Fibroblast of villous mesenchyme (primary cell): ENCODE results near the gene RHEB. TPM values are rescaled to one million over a fixed set of nuclear protein-coding genes. Genes with fewer than 3 reads are reported as not detected.

Source experiments
- DNase-seq: peaks from one replicate; pipeline ENCODE4 v3.0.0-alpha.2; 2010; ENCODE audit warnings: low read depth
- H3K4me3 ChIP-seq: 2 replicates; pipeline ENCODE4 v1.5.1; 2011; ENCODE audit warnings: low read depth, mild to moderate bottlenecking, low read length
- total RNA-seq: library from RNA; depleted of rRNA; stranded (reverse); fragments of >200 nt; gene quantifications from 2 replicates; pipeline ENCODE4 v1.2.3, GENCODE V29; 2012
- TF ChIP-seq, protein P1 (sequence below): IDR thresholded peaks from 2 replicates; pipeline ENCODE4 v1.5.1; 2012; ENCODE audit warnings: low read depth, mild to moderate bottlenecking, low read length; ENCODE audit not compliant: insufficient read depth

Gene RHEB
- total RNA-seq, 1 donor, result 79.5 TPM

GRCh38 chr7:151459726-151460473 lies 59.8 kb downstream of the RHEB start:
- peak; percentile 100 for DNase-seq
- peak overlapping the region; percentile 36 for H3K4me3 ChIP-seq
- TF ChIP-seq, protein P1, sequence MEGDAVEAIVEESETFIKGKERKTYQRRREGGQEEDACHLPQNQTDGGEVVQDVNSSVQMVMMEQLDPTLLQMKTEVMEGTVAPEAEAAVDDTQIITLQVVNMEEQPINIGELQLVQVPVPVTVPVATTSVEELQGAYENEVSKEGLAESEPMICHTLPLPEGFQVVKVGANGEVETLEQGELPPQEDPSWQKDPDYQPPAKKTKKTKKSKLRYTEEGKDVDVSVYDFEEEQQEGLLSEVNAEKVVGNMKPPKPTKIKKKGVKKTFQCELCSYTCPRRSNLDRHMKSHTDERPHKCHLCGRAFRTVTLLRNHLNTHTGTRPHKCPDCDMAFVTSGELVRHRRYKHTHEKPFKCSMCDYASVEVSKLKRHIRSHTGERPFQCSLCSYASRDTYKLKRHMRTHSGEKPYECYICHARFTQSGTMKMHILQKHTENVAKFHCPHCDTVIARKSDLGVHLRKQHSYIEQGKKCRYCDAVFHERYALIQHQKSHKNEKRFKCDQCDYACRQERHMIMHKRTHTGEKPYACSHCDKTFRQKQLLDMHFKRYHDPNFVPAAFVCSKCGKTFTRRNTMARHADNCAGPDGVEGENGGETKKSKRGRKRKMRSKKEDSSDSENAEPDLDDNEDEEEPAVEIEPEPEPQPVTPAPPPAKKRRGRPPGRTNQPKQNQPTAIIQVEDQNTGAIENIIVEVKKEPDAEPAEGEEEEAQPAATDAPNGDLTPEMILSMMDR, result peak; percentile 53

DNA sequence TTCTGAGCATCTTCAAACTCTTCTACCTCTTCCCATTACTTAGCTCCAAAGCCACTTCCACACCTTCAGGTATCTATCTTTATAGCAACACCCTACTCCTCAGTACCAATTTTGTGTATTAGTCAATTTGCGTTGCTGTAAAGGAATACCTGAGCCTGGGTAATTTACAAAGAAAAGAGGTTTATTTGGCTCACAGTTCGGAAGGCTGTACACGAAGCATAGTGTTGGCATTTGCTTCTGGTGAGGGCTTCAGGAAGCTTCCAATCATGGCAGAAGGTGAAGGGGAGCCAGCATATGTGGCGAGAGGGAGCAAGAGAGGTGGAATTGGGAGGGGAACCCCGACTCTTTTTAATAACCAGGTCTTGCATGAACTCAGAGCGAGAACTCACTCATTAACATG lies 62.2 kb downstream of the RHEB start:
- TF ChIP-seq, protein P1, result no peak
- no peak overlapping the region for H3K4me3 ChIP-seq
- no peak for DNase-seq

GRCh38 chr7:151456782-151457181 lies 62.9 kb downstream of the RHEB start:
- TF ChIP-seq, protein P1, result no peak
- H3K4me3 ChIP-seq, result no peak overlapping the region
- DNase-seq, result no peak

GRCh38 chr7:151456276-151456675 lies 63.4 kb downstream of the RHEB start:
- DNase-seq, result no peak
- TF ChIP-seq, protein P1, result no peak
- no peak overlapping the region for H3K4me3 ChIP-seq

- TF ChIP-seq, protein P1, result no peak
- H3K4me3 ChIP-seq, result no peak overlapping the region
- DNase-seq, result no peak
Observed at GRCh38 chr7:151455690-151456089, 64.0 kb downstream of the RHEB start.

GRCh38 chr7:151454932-151455530 lies 64.7 kb downstream of the RHEB start:
- H3K4me3 ChIP-seq, result no peak overlapping the region
- TF ChIP-seq, protein P1, result no peak
- DNase-seq, result no peak
